ENCODE measurements around the gene PPL. TPM values are rescaled to one million over a fixed set of nuclear protein-coding genes. Genes with fewer than 3 reads are reported as not detected.
A peak's percentile ranks its signal among the peaks of the same experiment; 100 is the strongest.

Gene PPL
- total and polyA plus RNA-seq, 8 donors = 10.4 to 27.2 (median 14.6) TPM

DNA sequence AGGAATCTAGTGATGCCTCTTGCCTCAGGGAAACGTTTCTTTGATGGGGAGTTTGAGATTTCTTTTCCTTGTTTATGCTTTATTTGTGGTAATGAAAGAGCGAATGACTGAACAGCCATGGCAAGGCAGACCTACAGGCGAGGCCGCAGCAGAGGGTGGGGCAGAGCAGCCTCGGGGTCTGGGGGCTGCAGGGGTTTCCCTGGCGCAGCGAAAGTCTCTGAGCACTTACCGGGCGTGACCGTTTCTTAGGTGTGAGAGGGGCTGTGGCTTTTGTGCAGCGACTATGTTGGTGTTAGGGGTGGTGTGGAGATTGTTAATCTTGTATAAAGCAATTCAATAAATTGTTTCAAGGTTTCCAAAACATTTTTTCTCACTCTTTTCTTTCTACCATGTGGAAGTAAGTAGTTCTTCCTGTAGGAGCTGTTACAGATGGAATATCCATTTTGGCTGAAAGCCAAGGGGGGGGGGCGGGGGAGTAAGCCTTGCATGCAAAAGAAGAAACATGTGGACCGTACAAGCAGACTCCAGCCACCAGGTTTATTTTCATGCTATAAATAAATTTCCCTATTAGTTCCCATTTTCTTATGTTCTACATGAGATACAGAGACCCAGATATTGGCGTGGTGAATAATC is 54.8 kb downstream of the PPL start:
- ATAC-seq = peak in 3 of 4 donors; percentile 18 to 38 (median 31)
- Histone ChIP-seq H3K9me3 (no peaks in the 10 kb centered on the region), H3K4me1 (peaks cover 0 to 9% (median 0%) of the 10 kb centered on the region in 3 donors), H3K36me3 (peaks cover 3 to 82% (median 37%) of the 10 kb centered on the region in 3 donors), H3K27ac (no peak overlapping the region), H3K27me3 (no peaks in the 10 kb centered on the region), H3K4me3 (no peak overlapping the region)
- FAIRE-seq = no peak
- DNase-seq = peak in 1 of 6 donors; percentile 23
- WGBS, 2 donors = 70% methylated on average over 14 of the region's 14 CpGs
- TF ChIP-seq, protein P1, sequence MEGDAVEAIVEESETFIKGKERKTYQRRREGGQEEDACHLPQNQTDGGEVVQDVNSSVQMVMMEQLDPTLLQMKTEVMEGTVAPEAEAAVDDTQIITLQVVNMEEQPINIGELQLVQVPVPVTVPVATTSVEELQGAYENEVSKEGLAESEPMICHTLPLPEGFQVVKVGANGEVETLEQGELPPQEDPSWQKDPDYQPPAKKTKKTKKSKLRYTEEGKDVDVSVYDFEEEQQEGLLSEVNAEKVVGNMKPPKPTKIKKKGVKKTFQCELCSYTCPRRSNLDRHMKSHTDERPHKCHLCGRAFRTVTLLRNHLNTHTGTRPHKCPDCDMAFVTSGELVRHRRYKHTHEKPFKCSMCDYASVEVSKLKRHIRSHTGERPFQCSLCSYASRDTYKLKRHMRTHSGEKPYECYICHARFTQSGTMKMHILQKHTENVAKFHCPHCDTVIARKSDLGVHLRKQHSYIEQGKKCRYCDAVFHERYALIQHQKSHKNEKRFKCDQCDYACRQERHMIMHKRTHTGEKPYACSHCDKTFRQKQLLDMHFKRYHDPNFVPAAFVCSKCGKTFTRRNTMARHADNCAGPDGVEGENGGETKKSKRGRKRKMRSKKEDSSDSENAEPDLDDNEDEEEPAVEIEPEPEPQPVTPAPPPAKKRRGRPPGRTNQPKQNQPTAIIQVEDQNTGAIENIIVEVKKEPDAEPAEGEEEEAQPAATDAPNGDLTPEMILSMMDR (IDR thresholded peaks at IDR 0.05) = no peak
- intact Hi-C loops (cut with DNase I) = no loop called here

DNA sequence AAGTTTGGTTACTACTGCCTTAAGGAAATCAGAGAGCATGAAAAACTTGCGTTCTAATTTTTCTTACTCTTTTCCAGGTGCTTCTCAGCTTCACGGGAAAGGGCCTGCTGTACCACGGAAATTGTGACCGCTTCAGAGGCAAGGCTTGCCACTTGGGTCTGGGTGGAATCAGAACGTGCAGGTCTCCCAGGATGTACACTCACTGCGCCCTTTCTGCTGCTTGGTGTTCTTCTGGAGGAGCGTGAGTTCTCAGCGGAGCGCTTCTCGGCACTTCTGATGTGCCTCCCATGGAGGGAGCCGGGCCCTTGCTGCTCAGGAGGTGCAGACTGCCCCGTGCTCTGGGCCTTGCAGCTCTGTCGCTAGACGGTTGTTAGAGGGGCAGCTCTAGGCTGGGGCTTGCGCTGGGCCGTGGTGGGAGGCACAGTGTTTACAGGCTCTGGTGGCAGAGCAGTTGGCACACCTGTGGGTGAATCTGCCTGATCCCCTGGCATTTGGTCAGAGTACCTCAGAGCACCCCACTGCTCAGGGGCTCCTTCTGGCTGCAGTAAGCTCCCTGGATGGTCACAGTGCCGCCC is 56.9 kb downstream of the PPL start:
- no peak for FAIRE-seq
- ATAC-seq = no peak
- Histone ChIP-seq H3K9me3 (no peaks in the 10 kb centered on the region), H3K4me1 (peaks cover 0 to 9% (median 0%) of the 10 kb centered on the region in 3 donors), H3K27me3 (no peaks in the 10 kb centered on the region), H3K36me3 (peaks cover 9 to 80% (median 47%) of the 10 kb centered on the region in 3 donors), H3K27ac (no peak overlapping the region), H3K4me3 (no peak overlapping the region)
- WGBS, 2 donors = 93% methylated on average over 17 of the region's 17 CpGs
- peak in 2 of 6 donors; percentile 50 to 54 for DNase-seq
- TF ChIP-seq, protein P1 (IDR thresholded peaks at IDR 0.05) = no peak
- intact Hi-C loops (cut with DNase I) = no loop called here

DNA sequence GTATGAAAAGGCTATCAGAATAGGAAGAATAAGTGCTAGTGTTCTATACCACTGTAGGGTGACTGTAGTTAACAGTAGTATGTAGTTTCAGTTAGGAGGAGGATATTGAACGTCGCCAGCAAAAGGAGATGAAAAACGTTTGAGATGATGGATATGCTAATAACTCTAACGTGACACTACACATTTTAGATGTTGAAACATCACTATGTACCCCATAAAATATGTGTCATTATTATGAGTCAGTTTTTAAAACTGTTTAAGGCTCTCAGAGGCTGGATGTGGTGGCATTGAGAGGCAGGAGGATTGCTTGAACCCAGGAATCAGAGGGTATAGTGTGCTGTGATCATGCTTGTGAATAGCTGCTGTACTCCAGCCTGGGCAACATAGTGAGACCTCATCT is 57.9 kb downstream of the PPL start:
- intact Hi-C loops (cut with DNase I) = no loop called here
- no peak for ATAC-seq
- TF ChIP-seq, protein P1 (IDR thresholded peaks at IDR 0.05) = no peak
- H3K9me3 ChIP-seq = no peaks in the 10 kb centered on the region
- no peak overlapping the region for H3K4me3 ChIP-seq
- WGBS, 2 donors = 67 to 71% methylated on average over 4 of the region's 4 CpGs
- no peaks in the 10 kb centered on the region for H3K27me3 ChIP-seq
- peaks cover 9 to 80% (median 46%) of the 10 kb centered on the region in 3 donors for H3K36me3 ChIP-seq
- DNase-seq = no peak
- FAIRE-seq = no peak
- peaks cover 0 to 9% (median 0%) of the 10 kb centered on the region in 3 donors for H3K4me1 ChIP-seq
- no peak overlapping the region for H3K27ac ChIP-seq

DNA sequence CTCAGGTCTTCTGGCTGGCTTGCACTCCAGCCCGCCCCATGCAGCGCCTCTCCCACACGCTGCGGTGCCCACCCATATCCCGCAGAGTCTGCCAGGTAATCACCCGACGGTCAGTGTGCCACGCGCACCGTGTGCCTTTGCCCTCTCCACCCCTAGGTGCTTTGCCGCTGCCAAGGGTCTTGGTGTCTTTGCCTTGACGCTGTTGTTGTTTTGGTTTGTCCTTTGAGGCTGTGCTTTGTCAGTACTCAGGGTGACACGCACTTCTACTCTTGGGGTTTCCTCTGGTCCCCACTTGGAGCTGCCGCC is 59.6 kb downstream of the PPL start:
- WGBS, 2 donors = 92 to 95% methylated on average over 14 of the region's 14 CpGs
- Histone ChIP-seq H3K36me3 (peaks cover 5 to 82% (median 39%) of the 10 kb centered on the region in 3 donors), H3K4me3 (no peak overlapping the region), H3K4me1 (peaks cover 0 to 7% (median 0%) of the 10 kb centered on the region in 3 donors), H3K27ac (no peak overlapping the region), H3K27me3 (no peaks in the 10 kb centered on the region), H3K9me3 (no peaks in the 10 kb centered on the region)
- TF ChIP-seq, protein P1 (IDR thresholded peaks at IDR 0.05) = no peak
- FAIRE-seq (no peak), DNase-seq (peak in 1 of 6 donors; percentile 21), ATAC-seq (no peak)
- intact Hi-C loops (cut with DNase I) = no loop called here
